Uterus (tissue), 2 donors: Measurements from ENCODE around the gene MEF2C.

Experiments used
- CTCF ChIP-seq, 4 experiments: fragments of 200-600 bp in 2 of 4; fragments of 450-650 bp in 2 of 4; sonication (generic) in 2 of 4; IDR thresholded peaks; one replicate each; pipeline ENCODE4 v1.5.1; 2016 to 2019; ENCODE audit warnings: antibody characterized with exemption in 4 of 4, mild to moderate bottlenecking in 2 of 4, moderate library complexity in 1 of 4
- POLR2A ChIP-seq, 2 donors: fragments of 450-650 bp; IDR thresholded peaks; one replicate each; pipeline ENCODE4 v1.6.1; 2016; ENCODE audit warnings: antibody characterized with exemption in 2 of 2, mild to moderate bottlenecking in 1 of 2, moderate library complexity in 1 of 2

DNA sequence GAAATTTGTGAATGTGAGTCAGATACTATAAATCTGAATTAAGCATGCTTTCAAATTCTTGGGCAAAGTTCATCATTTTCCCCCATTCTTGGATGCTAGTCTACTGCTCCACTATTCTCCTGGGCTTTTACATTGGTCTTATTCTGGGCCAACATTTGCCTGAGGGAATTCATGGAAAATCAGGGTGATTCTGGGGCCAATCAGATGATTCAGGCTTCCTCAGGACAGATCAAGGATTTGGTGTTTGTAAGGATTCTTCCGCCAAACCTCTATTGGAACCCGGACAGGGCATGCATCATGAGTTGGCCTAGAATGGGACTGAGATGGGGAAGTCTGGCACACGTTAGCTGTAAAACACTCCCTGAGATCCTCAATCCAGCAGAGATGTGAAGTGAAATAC, 113.8 kb downstream of the MEF2C start:
- no peak for TF ChIP-seq CTCF (IDR thresholded peaks at IDR 0.05)
- no peak for TF ChIP-seq POLR2A (IDR thresholded peaks at IDR 0.05)
